HFFc6 (cell line): Measurements from ENCODE around the gene IL31RA. TPM values are rescaled to one million over a fixed set of nuclear protein-coding genes. Genes with fewer than 3 reads are reported as not detected.

Source experiments
- DNase-seq: peaks from one replicate; pipeline ENCODE4 v3.0.0-alpha.2; 2018
- H3K27ac Mint-ChIP-seq: 2 replicates; pipeline ENCODE4 v1.8.0; 2020; ENCODE audit warnings: mild to moderate bottlenecking, mixed read lengths
- H3K27me3 Mint-ChIP-seq: 2 replicates; pipeline ENCODE4 v1.8.0; 2021; ENCODE audit warnings: mild to moderate bottlenecking, moderate library complexity, mixed read lengths; ENCODE audit not compliant: insufficient read depth
- H3K36me3 Mint-ChIP-seq: 2 replicates; pipeline ENCODE4 v1.8.0; 2021; ENCODE audit warnings: low read depth, mixed read lengths
- H3K4me1 Mint-ChIP-seq: 2 replicates; pipeline ENCODE4 v1.8.0; 2020; ENCODE audit warnings: low read depth, mixed read lengths
- H3K4me3 Mint-ChIP-seq: 2 replicates; pipeline ENCODE4 v1.8.0; 2020; ENCODE audit warnings: mild to moderate bottlenecking, moderate library complexity, mixed read lengths
- H3K9me3 Mint-ChIP-seq: 2 replicates; pipeline ENCODE4 v1.8.0; 2020; ENCODE audit warnings: mild to moderate bottlenecking, mixed read lengths
- total RNA-seq, 6 experiments: library from RNA; stranded (reverse); fragmentation: NEBNext Ultra II Directional; extraction: Animal tissue kit (Norgen Biotek cat#: 25700); gene quantifications; 2 replicates in 1 of 6; 3 replicates in 5 of 6; pipeline ENCODE4 v1.2.3, GENCODE V29; 2021
- TF ChIP-seq, protein P1 (sequence below): fragments of 200-600 bp; sonication (generic); IDR thresholded peaks from 2 replicates; pipeline ENCODE4 v1.5.0; 2021; ENCODE audit warnings: antibody characterized with exemption, mild to moderate bottlenecking

Gene IL31RA
- total RNA-seq, 6 experiments from 2014 or later, result 0.12 to 0.26 (median 0.19) TPM; not detected in 2

DNA sequence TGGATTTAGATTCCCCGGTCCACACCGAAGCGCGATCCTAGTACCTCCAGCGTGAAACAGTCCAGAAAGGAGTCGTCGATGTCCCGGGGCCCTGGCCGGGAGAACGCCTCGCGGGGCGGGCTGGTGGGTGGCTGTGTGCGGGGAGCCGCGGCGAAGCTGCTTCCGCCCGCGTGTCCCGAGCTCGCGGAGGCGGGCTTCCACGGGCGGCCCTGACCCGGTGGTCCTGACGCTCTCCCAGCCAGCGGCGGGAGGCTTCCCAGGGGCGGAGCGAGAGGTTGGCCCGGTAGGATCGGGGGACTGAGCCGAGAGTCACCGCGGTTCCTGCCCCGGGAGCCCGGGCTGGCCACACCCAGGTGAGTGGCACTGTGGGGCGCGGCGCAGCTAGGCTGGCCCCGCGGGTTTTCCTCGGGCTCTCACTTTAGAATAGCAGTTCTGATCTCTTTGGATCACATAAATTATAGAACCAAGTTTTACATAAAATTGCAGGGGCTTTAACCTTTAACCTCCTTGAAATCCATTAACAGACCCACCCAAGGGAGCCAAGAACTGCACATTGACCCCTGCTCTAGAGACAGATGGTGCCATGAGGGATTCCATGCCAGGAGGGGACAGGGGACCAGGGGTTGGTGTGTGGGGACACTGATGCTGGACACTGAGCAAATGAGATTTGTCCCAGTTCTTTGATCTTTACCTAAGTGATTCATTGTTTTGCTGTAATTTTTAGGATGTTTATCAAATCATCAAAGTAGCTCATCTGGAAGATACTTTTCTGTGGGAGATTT lies 29.2 kb upstream of the IL31RA start:
- Mint-ChIP-seq H3K36me3 (no peaks in the 10 kb centered on the region), H3K27ac (no peak overlapping the region), H3K27me3 (peaks cover 33% of the 10 kb centered on the region), H3K4me1 (no peaks in the 10 kb centered on the region), H3K9me3 (no peaks in the 10 kb centered on the region), H3K4me3 (no peak overlapping the region)
- TF ChIP-seq, protein P1, sequence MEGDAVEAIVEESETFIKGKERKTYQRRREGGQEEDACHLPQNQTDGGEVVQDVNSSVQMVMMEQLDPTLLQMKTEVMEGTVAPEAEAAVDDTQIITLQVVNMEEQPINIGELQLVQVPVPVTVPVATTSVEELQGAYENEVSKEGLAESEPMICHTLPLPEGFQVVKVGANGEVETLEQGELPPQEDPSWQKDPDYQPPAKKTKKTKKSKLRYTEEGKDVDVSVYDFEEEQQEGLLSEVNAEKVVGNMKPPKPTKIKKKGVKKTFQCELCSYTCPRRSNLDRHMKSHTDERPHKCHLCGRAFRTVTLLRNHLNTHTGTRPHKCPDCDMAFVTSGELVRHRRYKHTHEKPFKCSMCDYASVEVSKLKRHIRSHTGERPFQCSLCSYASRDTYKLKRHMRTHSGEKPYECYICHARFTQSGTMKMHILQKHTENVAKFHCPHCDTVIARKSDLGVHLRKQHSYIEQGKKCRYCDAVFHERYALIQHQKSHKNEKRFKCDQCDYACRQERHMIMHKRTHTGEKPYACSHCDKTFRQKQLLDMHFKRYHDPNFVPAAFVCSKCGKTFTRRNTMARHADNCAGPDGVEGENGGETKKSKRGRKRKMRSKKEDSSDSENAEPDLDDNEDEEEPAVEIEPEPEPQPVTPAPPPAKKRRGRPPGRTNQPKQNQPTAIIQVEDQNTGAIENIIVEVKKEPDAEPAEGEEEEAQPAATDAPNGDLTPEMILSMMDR, result no peak
- no peak for DNase-seq

- TF ChIP-seq, protein P1, result no peak
- H3K9me3 Mint-ChIP-seq, result no peaks in the 10 kb centered on the region
- H3K4me1 Mint-ChIP-seq, result no peaks in the 10 kb centered on the region
- no peak for DNase-seq
- H3K4me3 Mint-ChIP-seq, result no peak overlapping the region
- H3K27me3 Mint-ChIP-seq, result peaks cover 37% of the 10 kb centered on the region
- H3K36me3 Mint-ChIP-seq, result no peaks in the 10 kb centered on the region
- no peak overlapping the region for H3K27ac Mint-ChIP-seq
Observed at GRCh38 chr5:55823151-55823796, 27.9 kb upstream of the IL31RA start.

- Mint-ChIP-seq H3K9me3 (peaks cover 7% of the 10 kb centered on the region; the same call in 1 of the 2 replicates), H3K27ac (no peak overlapping the region), H3K36me3 (no peaks in the 10 kb centered on the region), H3K4me1 (no peaks in the 10 kb centered on the region), H3K4me3 (no peak overlapping the region), H3K27me3 (peaks cover 34% of the 10 kb centered on the region)
- no peak for DNase-seq
- TF ChIP-seq, protein P1, result no peak
Observed at GRCh38 chr5:55829956-55830355, 21.2 kb upstream of the IL31RA start.

DNA sequence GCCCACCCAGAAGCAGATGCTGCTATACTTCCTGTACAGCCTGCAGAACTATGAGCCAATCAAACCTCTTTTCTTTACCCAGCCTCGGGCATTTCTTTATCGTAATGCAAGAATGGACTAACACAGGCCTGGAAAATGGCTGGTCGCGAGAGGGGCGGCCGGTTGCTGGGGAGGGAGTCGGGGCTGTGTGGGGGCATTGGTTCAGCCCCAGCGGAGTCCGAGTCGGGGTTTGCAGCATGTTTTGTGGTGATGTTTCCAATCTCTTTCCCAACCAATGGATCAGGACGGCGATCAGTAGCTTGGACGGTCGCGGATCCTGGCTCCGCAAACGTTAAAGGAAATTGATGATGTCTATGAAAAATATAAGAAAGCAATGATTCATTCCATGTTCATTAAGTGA lies 18.7 kb upstream of the IL31RA start:
- peaks cover 7% of the 10 kb centered on the region; the same call in 1 of the 2 replicates for H3K9me3 Mint-ChIP-seq
- no peak overlapping the region for H3K27ac Mint-ChIP-seq
- peaks cover 31% of the 10 kb centered on the region for H3K27me3 Mint-ChIP-seq
- no peaks in the 10 kb centered on the region for H3K36me3 Mint-ChIP-seq
- no peak for DNase-seq
- no peak overlapping the region for H3K4me3 Mint-ChIP-seq
- TF ChIP-seq, protein P1, result no peak
- no peaks in the 10 kb centered on the region for H3K4me1 Mint-ChIP-seq

DNA sequence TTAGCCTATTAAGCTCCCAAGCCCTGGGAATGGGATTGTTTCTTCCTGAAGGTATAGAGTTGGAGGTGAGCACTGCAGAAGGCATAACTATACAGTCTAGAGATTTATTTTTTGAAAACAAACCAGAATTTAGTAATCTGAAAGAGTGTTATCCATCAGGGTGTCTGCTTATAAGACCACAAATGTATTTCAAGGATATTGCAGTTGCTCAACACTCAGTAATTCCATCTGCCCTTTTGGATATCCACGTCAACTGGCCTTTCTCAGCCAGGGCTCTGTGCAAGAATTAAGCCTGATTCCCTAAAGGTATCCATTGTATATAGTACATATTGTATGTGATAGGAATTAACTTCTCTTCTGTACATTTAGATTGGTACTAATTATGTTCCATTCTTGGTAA lies 15.0 kb upstream of the IL31RA start:
- Mint-ChIP-seq H3K27me3 (peaks cover 23% of the 10 kb centered on the region), H3K36me3 (no peaks in the 10 kb centered on the region), H3K4me3 (no peak overlapping the region), H3K4me1 (no peaks in the 10 kb centered on the region), H3K27ac (no peak overlapping the region), H3K9me3 (peaks cover 7% of the 10 kb centered on the region; the same call in 1 of the 2 replicates)
- DNase-seq, result no peak
- TF ChIP-seq, protein P1, result no peak
